GM18517 (cell line): ENCODE measurements around the gene HLA-DOA.

Experiments used
- ATAC-seq: cut with Tn5 transposase; IDR thresholded peaks from one replicate; pipeline ENCODE4 v1.9.1; 2021; ENCODE audit warnings: mild to moderate bottlenecking, moderate library complexity; ENCODE audit not compliant: unreplicated experiment

HLA-DOA gene

GRCh38 chr6:32968093-32968866 is 41.1 kb downstream of the HLA-DOA start, which contains the start of gene BRD2:
TSS of gene BRD2 (plus strand) at chr6:32968594. CDS start at chr6:32972899, 4,305 bp downstream.
- peak; percentile 29 for ATAC-seq

- no peak for ATAC-seq
Observed at GRCh38 chr6:32967151-32968091, 42.0 kb downstream of the HLA-DOA start.

- ATAC-seq: no peak
Observed at GRCh38 chr6:32964776-32965175, 44.6 kb downstream of the HLA-DOA start.

GRCh38 chr6:32963866-32964265 is 45.5 kb downstream of the HLA-DOA start:
- no peak for ATAC-seq

- ATAC-seq: no peak
Observed at GRCh38 chr6:32962213-32962826, 47.1 kb downstream of the HLA-DOA start.

- ATAC-seq: no peak
Observed at GRCh38 chr6:32960563-32960962, 48.8 kb downstream of the HLA-DOA start.

GRCh38 chr6:32956176-32956575 is 53.2 kb downstream of the HLA-DOA start:
- no peak for ATAC-seq

- no peak for ATAC-seq
Observed at GRCh38 chr6:32954986-32955802, 54.2 kb downstream of the HLA-DOA start.

- ATAC-seq: no peak
Observed at GRCh38 chr6:32954267-32954666, 55.1 kb downstream of the HLA-DOA start.
